Natural killer cell (primary cell): ENCODE results near the gene MYBPC1. TPM values are rescaled to one million over a fixed set of nuclear protein-coding genes. Genes with fewer than 3 reads are reported as not detected.

ENCODE experiments used
- ATAC-seq, 3 donors: fragments of 150-1000 bp in 2 of 3; fragments of 200-7000 bp in 1 of 3; cut with Tn5 transposase; 1 replicate in 1 of 3; 2 replicates in 2 of 3; pipeline ENCODE4 v1.10.0; 2021; ENCODE audit warnings: mild to moderate bottlenecking in 2 of 3, moderate library complexity in 2 of 3
- DNase-seq, 2 donors: peaks; one replicate each; pipeline versions ENCODE4 v3.0.0 to v3.0.0-alpha.2; 2013 to 2021; ENCODE audit warnings: mixed read lengths in 1 of 2
- H3K27ac ChIP-seq: one replicate; pipeline ENCODE4 v1.5.1; 2013; ENCODE audit warnings: mild to moderate bottlenecking, low read length
- H3K27me3 ChIP-seq: one replicate; pipeline ENCODE4 v1.6.1; 2013; ENCODE audit warnings: low read length; ENCODE audit not compliant: control insufficient read depth, insufficient read depth
- H3K36me3 ChIP-seq: one replicate; pipeline ENCODE4 v1.6.1; 2013; ENCODE audit warnings: low read length; ENCODE audit not compliant: control insufficient read depth, insufficient read depth
- H3K4me1 ChIP-seq: one replicate; pipeline ENCODE4 v1.6.1; 2013; ENCODE audit warnings: low read length; ENCODE audit not compliant: control insufficient read depth, insufficient read depth
- H3K4me3 ChIP-seq: one replicate; pipeline ENCODE4 v1.5.1; 2013; ENCODE audit warnings: low read length
- H3K9me3 ChIP-seq: one replicate; pipeline ENCODE4 v1.6.1; 2013; ENCODE audit warnings: low read length; ENCODE audit not compliant: control insufficient read depth, insufficient read depth
- H3K27ac Mint-ChIP-seq, 2 donors: one replicate each; pipeline ENCODE4 v1.8.0; 2022; ENCODE audit warnings: mild to moderate bottlenecking in 2 of 2, mixed read lengths in 2 of 2, moderate library complexity in 1 of 2
- H3K27me3 Mint-ChIP-seq, 2 donors: one replicate each; pipeline ENCODE4 v1.8.0; 2022; ENCODE audit warnings: low read depth in 2 of 2, mixed read lengths in 2 of 2
- H3K36me3 Mint-ChIP-seq: one replicate; pipeline ENCODE4 v1.8.0; 2022; ENCODE audit warnings: mixed read lengths
- H3K4me1 Mint-ChIP-seq, 2 donors: one replicate each; pipeline ENCODE4 v1.8.0; 2022; ENCODE audit warnings: mixed read lengths in 2 of 2
- H3K4me3 Mint-ChIP-seq: one replicate; pipeline ENCODE4 v1.8.0; 2022; ENCODE audit warnings: mild to moderate bottlenecking, moderate library complexity, mixed read lengths
- H3K9me3 Mint-ChIP-seq, 2 donors: one replicate each; pipeline ENCODE4 v1.8.0; 2022; ENCODE audit warnings: mixed read lengths in 2 of 2
- CTCF ChIP-seq: fragments of 200-600 bp; IDR thresholded peaks from one replicate; pipeline ENCODE4 v1.8.0; 2022; ENCODE audit warnings: antibody characterized with exemption
- WGBS: methylation state at CpG from one replicate; pipeline ENCODE4 v1.1.7; 2013; ENCODE audit warnings: missing lambda C conversion rate; ENCODE audit not compliant: insufficient coverage; 5-methylcytosine and 5-hydroxymethylcytosine counted together
- intact Hi-C: fragments of 100-400 bp; cut with micrococcal nuclease; formaldehyde crosslinking; loops from one replicate; pipeline ENCODE4 v1.14.2; 2022
- total RNA-seq, 4 donors: library from RNA; stranded (reverse); fragments of 120-200 nt in 1 of 4; gene quantifications; one replicate each; pipeline versions ENCODE4 v1.2.3 to v1.2.4, GENCODE V29; 2013 to 2022

MYBPC1 gene
- total RNA-seq, 3 donors from 2014 or later (not counting 1 experiment from before 2014, with no cell fraction given): not detected

GRCh38 chr12:101620762-101621133 is 26.0 kb downstream of the MYBPC1 start:
- Histone ChIP-seq H3K27me3 (no peaks in the 10 kb centered on the region), H3K27ac (no peak overlapping the region), H3K4me1 (peaks cover 2% of the 10 kb centered on the region), H3K4me3 (no peak overlapping the region), H3K36me3 (no peaks in the 10 kb centered on the region), H3K9me3 (no peaks in the 10 kb centered on the region)
- Mint-ChIP-seq H3K9me3 (no peaks in the 10 kb centered on the region), H3K27me3 (peaks cover 3 to 9% of the 10 kb centered on the region in 2 donors), H3K36me3 (no peaks in the 10 kb centered on the region), H3K4me3 (no peak overlapping the region), H3K4me1 (peaks cover 8 to 10% of the 10 kb centered on the region in 2 donors), H3K27ac (no peak overlapping the region)
- no peak for ATAC-seq
- TF ChIP-seq CTCF: no peak
- no CpG with 5 or more reads among the region's 2 CpGs for WGBS
- DNase-seq: no peak
- intact Hi-C loops: no loop called here

DNA sequence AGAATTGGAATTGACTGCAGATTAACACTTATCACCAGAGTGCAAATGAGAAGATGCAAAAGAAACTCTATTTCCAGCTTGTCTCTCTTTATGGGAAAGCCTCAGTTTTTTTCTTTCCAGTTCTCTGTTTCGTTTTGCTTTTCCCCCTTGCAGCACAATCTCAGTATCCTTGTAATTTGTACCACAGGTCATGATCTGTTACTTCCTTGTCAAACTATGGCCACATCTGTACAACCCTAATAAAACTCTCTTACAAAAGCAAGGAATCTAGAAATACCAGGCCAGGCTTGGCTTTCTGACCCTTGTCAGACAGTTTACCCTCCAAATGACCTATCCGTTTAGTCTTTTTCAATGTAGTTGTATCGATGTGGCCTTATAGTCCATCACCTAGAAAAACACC is 33.9 kb downstream of the MYBPC1 start:
- peaks cover 0 to 8% of the 10 kb centered on the region in 2 donors for H3K27me3 Mint-ChIP-seq
- H3K4me3 Mint-ChIP-seq: no peak overlapping the region
- no peaks in the 10 kb centered on the region for H3K27me3 ChIP-seq
- no peak overlapping the region for H3K27ac ChIP-seq
- H3K36me3 Mint-ChIP-seq: no peaks in the 10 kb centered on the region
- H3K9me3 ChIP-seq: no peaks in the 10 kb centered on the region
- no peaks in the 10 kb centered on the region for H3K4me1 Mint-ChIP-seq
- no peak for TF ChIP-seq CTCF
- no peaks in the 10 kb centered on the region for H3K36me3 ChIP-seq
- H3K4me1 ChIP-seq: no peaks in the 10 kb centered on the region
- ATAC-seq (no peak), DNase-seq (no peak)
- H3K4me3 ChIP-seq: no peak overlapping the region
- H3K27ac Mint-ChIP-seq: no peak overlapping the region
- intact Hi-C loops: no loop called here
- no peaks in the 10 kb centered on the region for H3K9me3 Mint-ChIP-seq
- 86% methylated on average over 3 of the region's 3 CpGs for WGBS

- no peak overlapping the region for H3K27ac ChIP-seq
- peaks cover 3% of the 10 kb centered on the region for H3K4me1 ChIP-seq
- intact Hi-C loops: no loop called here
- no peak for TF ChIP-seq CTCF
- no peaks in the 10 kb centered on the region for H3K9me3 ChIP-seq
- Mint-ChIP-seq H3K27ac (no peak overlapping the region), H3K4me1 (no peaks in the 10 kb centered on the region), H3K36me3 (no peaks in the 10 kb centered on the region), H3K27me3 (peaks cover 6 to 8% of the 10 kb centered on the region in 2 donors), H3K9me3 (no peaks in the 10 kb centered on the region), H3K4me3 (no peak overlapping the region)
- no peak overlapping the region for H3K4me3 ChIP-seq
- DNase-seq: no peak
- H3K27me3 ChIP-seq: no peaks in the 10 kb centered on the region
- no peaks in the 10 kb centered on the region for H3K36me3 ChIP-seq
- 0% methylated on average over 2 of the region's 2 CpGs for WGBS
- no peak for ATAC-seq
These were observed 40.0 kb downstream of the MYBPC1 start for GRCh38 chr12:101634724-101635123.

DNA sequence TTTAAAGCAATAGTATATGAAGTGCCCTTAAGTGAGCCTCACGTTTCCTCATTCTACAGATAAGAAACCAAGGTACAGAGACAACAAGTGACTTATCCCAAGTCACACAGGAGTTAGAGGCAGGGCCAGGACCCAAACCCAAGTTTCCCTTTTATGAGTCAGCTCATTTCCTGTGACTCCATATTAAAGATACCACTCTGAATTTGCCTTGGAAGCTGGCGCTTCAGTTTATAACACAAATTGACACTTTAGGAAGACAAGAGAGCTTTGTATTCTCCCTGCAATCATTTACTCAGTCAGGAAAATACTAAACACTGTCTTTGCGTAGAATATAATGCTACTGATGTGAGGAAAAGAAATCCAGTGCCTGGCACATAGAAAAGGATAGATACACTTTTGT is 43.2 kb downstream of the MYBPC1 start:
- no peak overlapping the region for H3K4me3 Mint-ChIP-seq
- no peak for ATAC-seq
- H3K4me1 Mint-ChIP-seq: peaks cover 0 to 6% of the 10 kb centered on the region in 2 donors
- intact Hi-C loops: no loop called here
- no peak overlapping the region for H3K27ac ChIP-seq
- H3K36me3 ChIP-seq: no peaks in the 10 kb centered on the region
- H3K4me1 ChIP-seq: peaks cover 8% of the 10 kb centered on the region
- no peak for TF ChIP-seq CTCF
- H3K27me3 Mint-ChIP-seq: peaks cover 16 to 34% of the 10 kb centered on the region in 2 donors
- no peaks in the 10 kb centered on the region for H3K36me3 Mint-ChIP-seq
- no peaks in the 10 kb centered on the region for H3K9me3 ChIP-seq
- H3K27me3 ChIP-seq: peaks cover 8% of the 10 kb centered on the region
- 89% methylated on average over 3 of the region's 3 CpGs for WGBS
- no peak for DNase-seq
- no peaks in the 10 kb centered on the region for H3K9me3 Mint-ChIP-seq
- no peak overlapping the region for H3K27ac Mint-ChIP-seq
- H3K4me3 ChIP-seq: no peak overlapping the region
